Measurements from ENCODE around the gene TM9SF3. TPM values are rescaled to one million over a fixed set of nuclear protein-coding genes. Genes with fewer than 3 reads are reported as not detected.

TM9SF3 gene
- total RNA-seq, 1 donor from 2014 or later, result 130 TPM

DNA sequence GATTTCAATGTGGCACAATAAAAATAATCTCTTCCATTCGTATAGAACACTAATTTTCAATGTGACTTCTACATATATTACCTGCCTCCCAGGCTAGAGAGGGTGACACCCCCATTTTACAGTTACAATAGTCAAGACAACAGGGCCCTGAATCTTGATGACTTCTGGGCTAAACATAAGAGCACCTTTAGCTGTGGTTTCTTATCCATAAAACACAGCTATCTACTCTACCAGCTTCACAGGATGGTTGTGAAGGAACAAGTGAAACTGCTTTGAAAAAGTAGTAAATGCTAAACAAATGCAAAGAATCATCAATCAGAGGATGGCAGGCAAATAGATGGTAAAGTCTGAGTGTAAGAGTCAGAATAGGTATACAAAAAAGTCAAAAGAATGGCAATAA lies 69.5 kb downstream of the TM9SF3 start:
- DNase-seq (ENCODE audit: low spot score) (no peak), ATAC-seq (no peak)
- intact Hi-C loops (cut with DNase I), result no loop called here

DNA sequence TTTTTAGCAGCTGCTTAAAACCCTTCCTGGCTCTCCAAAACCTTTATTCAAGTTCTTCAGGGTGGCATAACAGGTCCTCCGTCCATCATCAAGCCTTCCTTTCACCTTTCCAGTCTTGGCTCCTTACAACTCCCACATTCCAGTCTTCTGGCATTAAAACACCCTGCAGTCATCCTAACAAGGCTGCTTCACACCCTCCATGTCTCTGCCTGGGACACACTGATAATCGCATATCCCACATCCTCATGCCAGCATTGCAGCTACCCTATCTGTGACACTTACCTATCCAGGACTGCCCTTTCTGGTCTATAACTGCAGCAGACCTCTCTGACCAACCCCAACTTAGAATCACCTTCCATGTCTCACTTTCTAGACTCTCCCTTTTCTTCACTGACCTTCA lies 70.5 kb downstream of the TM9SF3 start:
- intact Hi-C loops (cut with DNase I), result no loop called here
- DNase-seq (ENCODE audit: low spot score) (no peak), ATAC-seq (no peak)

DNA sequence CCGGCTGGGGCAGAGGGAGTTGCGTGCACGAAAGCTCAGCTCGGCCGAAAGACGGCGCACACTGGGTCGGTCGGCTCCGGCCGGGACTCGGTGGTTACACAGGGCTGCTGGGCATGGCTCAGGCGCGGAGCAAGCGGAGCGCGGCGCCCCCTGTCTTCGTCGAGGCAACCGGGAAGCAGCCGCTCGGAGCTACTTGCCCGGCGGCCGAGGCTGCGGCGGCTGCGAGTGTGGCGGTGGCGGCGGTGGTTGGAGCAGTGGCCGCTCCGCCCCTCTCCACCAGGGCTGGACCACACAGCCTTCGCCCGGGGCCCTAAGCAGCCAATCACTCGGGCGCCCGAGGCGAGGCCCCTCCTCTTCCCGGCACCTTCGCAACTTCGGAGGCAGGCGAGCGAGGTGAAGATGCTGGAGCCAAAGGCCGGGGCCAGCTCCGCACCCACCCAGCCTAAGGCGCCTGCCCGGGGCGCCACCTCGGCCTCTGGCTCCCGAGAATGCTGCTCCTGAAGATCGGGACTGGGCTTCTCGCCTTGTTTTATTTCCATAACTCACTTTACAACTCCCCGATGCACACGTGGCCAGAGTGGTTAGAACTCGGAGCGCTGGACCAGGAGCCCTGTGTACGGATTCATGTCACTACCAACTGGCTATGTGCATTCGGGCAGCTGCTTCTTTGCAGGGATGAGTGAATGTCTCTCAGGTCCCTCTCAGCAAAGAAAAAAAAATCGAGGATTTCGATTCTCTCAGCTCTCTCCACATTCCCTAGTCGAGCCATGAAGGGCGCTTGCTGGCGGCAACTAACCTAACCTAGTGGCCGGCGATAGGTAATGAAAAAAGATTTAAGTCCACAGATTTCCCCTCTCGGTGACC lies 72.9 kb downstream of the TM9SF3 start, which contains the start of gene TLL2:
TSS of gene TLL2 (minus strand) at position 229 of the 864 bp plus-strand sequence. CDS start 241 bp downstream, outside the sequence.
- ATAC-seq (peak; percentile 96), DNase-seq (ENCODE audit: low spot score) (peak; percentile 87)
- intact Hi-C loops (cut with DNase I), result no loop called here

DNA sequence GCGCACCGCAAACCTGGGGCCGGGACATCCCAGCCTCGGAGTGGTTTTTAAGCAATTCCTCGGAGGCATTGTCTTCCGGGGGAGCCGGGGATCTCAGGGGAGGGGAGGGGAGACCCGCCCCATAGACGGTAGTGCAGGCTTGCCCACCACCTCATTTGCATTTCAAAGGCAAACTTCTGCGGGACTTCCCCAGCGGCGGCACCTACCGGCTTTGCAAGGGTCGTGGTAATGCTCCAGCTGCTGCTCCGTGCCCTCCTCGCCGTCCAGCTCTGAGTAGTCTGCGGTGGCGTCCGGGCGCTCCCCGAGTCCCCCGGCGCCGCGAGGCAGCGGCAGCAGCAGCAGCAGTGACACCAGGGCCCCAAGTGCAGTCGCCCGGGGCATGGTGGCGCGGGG lies 73.5 kb downstream of the TM9SF3 start:
- no peak for DNase-seq (ENCODE audit: low spot score)
- intact Hi-C loops (cut with DNase I), result no loop called here
- no peak for ATAC-seq

DNA sequence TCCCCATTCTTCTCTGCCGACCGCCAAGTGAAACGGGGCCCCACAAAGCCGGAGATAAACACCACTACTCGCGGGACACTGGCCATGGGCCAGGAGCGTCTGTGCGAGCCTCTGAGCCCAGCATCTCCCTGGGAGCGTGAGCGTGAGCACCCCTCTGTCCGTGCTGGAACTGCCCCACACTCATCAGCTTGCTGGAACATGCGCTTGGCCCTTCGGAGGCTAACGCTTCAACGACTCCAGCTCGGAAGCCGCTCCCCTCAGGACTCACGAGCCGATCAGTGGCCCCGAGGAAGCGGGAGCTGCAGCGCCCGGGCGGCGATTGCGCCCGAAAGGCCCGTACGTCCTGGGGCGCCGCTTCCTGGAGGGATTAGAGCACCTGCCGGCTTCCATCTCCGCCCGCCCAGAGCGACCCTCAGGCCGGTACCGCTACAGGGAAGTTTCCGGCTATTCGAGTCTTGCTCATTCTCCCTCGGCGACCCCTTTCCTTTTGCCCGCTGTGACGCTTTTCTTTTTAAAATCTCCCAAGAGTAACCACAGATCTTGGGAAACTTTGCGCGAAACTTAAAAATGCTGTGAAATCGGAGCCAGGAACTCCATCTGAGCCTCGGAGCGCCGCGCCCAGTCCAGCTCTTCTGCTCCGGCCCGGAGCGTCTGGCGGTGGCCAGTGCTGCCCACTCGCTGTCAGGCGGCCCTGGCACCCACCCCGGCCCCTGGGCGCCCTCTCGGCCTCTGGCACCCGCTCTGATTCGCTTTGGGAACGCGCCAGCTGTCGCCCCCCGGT lies 74.1 kb downstream of the TM9SF3 start:
- no peak for DNase-seq (ENCODE audit: low spot score)
- peak; percentile 51 for ATAC-seq
- intact Hi-C loops (cut with DNase I), result no loop called here

DNA sequence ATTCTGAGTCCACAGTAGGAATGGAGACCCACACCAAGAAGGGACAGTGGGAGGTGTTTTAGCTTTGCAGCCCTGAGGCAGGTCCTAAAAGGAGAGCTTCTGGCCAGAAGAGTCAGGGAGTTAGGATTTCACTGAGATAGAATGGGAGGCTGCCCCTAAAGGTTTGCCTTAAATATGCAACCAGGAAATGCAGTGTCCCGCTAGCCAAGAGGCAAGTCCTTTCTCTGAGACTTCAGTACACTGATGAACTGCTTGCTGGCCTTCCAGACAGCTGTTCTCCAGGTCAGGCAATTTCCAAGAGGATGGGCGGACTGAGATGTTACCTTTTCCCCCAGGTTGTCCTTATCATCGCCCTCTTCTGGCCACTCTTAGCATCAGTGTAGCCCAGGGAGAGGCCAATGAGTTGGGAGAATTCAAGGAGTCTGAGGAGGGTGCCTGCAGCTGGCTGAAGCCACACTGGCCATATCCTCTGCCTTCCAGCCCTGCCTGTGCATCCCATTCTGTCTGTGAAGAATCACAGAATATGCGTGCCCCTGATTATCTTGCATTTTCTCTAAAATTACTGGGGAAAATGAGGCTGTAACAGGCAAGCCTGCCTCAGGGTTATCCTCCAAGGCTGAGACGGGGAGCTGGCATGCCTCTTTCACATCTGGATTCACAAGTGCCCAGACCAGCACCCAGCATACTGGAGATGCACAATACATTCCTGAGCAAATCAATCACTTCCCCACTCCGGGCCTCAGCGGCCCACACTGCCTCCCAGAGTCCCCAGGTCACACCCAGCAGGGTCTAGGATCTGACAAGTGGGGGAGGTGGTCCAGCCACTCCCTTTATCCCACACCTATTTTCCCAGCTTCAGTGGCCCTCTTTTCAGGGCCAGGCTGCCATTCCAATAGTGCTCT lies 75.5 kb downstream of the TM9SF3 start:
- ATAC-seq, result no peak

DNA sequence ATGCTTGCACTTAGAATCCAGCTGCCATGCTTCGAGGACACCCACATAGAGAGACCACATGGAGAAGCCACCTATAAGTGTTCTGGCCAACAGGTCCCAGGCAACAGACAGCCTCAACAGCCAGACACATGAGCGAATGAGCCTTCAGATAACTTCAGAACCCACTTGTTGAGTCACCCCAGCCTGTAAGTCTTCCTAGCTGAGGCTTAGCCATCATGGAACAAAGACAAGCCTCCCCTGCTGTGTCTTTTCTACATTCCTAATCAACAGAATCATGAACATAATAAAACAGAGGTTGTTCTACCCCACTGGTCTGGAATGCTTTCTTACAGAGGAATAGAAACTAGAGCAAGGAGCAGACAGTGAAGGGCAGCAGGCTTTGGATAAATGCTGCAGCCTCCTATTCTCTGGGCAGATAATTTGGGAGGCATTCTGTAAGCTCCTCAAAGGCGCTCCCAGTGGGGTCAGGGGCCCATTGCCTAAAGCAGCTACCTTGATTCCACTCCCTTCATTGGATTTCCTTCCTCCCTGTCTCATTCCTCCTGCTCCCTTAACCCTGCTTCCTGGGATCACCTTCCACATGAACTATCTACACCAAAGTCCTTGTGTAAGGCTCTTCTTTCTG lies 77.7 kb downstream of the TM9SF3 start:
- intact Hi-C loops (cut with DNase I), result no loop called here
- ATAC-seq (no peak), DNase-seq (ENCODE audit: low spot score) (no peak)

More for the DNA sequence above, 75.5 kb downstream of the TM9SF3 start:
- intact Hi-C loops (cut with DNase I), result no loop called here
- DNase-seq (ENCODE audit: low spot score), result no peak

DNA sequence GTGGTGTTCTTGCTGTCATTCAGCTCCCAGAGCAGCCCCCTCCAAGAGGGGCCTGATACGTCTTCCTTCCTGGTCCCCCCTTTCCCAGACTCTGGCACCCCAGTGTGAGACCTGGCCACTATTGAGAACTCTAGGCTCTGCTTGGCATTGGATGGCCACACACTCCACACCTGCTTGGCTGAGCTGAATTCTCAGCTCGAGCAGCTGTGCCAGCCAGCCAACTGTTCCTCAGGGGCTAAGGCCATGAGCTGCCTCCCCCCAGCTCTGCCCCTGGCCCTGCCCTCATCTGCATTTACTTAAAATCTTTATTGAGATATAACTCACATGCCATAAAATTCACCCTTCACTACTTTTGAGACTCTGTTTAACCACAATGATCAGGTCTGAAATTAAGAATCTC lies 79.8 kb downstream of the TM9SF3 start:
- DNase-seq (ENCODE audit: low spot score), result no peak
- intact Hi-C loops (cut with DNase I), result no loop called here
- ATAC-seq, result no peak

DNA sequence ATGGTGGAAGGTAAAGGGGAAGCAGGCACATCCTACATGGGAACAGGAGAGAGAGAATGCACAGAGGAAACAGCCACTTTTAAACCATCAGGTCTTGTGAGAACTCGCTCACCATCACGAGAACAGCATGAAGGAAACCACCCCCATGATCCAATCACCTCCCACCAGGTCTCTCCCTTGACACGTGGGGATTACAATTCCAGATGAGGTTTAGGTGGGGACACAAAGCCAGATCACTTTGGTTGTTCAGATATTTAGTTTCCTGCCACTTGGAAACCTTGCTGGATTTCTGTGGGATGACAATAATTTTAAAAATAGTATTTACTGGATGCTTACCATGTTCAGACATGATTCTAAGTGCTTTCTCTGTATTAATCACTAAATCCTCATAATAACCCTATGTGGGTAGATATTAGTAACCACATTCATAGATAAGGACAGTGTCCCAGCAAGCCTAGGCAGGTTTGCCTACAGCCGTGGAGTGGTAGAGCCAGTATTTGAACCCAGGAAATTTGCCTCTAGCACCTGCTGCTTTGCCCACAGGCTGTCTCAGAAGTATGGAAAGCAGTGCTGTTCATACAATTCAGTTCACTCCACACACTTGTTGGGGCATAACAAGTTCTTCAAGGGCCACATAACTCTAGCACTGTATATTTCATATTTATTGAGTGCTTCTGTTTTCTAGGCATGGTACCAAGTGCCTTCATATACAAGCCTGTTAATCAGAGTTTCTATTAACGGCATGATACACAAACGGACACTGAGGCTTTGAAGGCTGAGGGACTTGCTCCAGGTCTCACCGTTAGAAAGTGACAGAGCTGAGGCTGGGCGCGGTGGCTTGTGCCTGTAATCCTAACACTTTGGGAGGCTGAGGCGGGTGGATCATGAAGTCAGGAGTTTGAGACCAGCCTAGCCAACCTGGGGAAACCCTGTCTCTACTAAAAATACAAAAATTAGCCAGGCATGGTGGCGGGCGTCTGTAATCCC lies 81.4 kb downstream of the TM9SF3 start:
- ATAC-seq (no peak), DNase-seq (ENCODE audit: low spot score) (no peak)
- intact Hi-C loops (cut with DNase I), result no loop called here

DNA sequence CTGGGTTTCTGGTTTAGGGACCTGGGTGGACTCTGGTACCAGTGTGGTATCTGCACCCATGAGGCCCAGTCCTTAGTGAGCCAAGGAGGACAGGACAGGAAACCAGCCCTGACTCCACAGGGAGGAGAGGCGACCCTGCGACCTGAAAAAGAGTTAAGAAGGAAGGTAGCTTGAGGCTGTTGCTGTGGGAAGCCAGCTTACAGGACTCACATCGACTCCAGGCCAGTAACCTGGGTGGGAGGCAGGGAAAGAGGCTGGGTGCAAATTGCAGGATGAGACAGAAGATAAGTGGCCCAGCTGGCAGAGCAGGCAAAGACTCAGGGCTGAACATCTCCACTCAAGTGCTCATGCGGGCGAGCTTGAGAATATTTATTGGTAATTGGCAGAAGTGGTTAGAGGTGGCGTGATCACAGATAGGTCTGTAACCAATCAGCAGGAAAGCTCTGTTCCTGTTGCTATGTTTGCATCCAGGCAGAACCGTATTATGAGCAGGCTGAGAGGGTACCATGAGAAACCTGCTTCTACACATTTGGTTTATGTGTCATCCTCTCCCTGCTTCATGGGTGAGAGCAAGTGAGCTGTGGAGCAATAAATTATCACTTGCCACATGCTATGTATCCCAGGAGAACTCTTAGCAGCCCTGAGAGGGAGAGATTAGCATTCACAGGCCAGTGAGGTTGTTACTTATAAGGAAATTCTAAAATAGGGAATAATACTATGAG lies 84.1 kb downstream of the TM9SF3 start:
- intact Hi-C loops (cut with DNase I), result no loop called here
- ATAC-seq, result no peak
- no peak for DNase-seq (ENCODE audit: low spot score)

DNA sequence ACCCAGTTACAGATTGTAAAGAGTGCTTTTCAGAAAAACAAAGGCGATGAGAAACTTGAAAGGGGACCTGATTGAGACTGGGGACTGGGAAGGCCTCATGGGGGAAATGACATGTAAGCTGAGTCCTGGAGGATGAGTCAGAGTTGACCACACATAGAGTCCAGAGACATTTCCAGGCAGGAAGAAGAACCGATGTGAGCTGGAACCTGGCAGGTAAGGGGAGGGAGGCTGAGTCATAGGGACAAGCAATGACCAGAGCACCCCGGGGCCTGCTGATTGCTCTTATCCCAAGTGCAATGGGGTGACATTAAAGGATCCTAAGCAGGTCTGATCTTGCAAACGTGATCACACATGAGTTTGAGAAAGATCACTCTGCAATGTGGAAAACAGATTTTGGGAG lies 84.8 kb downstream of the TM9SF3 start:
- intact Hi-C loops (cut with DNase I), result no loop called here
- DNase-seq (ENCODE audit: low spot score) (no peak), ATAC-seq (no peak)

DNA sequence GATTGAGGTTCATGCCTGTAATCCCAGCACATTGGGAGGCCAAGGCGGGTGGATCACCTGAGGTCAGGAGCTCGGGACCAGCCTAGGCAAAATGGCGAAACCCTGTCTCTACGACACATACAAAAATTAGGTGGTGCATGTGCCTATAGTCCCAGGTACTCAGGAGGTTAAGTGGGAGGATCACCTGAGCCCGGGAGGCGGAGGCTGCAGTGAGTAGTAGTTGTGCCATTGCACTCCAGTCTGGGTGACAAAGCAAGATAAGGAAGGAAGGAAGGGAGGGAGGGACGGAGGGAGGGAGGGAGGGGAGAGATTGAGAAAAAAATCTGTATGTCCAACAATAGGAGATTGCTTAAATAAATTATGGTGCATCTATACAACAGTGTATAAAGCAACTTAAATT lies 86.3 kb downstream of the TM9SF3 start:
- intact Hi-C loops (cut with DNase I), result no loop called here
- DNase-seq (ENCODE audit: low spot score) (no peak), ATAC-seq (no peak)

DNA sequence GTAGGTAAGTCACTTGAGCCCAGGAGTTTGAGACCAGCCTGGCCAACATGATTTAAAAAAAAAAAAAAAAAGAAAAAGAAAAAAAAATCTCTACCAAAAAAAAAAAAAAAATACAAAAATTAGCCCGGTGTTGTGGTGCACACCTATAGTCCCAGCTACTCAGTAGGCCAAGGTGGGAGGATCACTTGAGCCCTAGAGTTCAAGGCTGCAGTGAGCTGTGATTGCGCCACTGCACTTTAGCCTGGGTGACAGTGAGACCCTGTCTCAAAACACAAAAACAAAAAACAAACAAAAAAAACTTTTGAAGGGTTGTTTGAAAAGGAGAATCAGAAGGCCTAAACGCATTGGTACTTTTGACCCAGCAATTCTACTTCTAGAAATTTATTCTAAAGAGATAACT lies 86.8 kb downstream of the TM9SF3 start:
- DNase-seq (ENCODE audit: low spot score), result no peak
- intact Hi-C loops (cut with DNase I), result no loop called here
- ATAC-seq, result no peak

DNA sequence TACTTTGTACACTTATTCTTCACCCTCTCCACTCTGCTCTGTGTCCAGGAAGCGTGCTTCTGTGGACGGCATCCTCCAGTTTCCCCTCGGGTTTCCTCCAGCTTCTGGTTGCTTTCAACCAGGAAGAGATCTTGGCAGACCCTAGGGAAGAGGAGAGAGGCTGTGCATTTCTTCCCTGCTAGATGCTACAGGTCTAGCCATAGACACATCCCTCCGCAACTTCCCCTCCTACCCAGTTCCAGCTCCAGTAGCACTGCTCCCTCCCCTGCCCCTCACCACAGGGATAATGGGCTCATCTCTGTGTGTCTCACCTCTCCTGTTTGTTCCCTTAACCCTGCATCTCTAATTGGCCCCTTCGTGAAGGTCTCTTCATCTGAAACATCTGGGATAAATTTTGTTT lies 89.4 kb downstream of the TM9SF3 start:
- ATAC-seq (no peak), DNase-seq (ENCODE audit: low spot score) (no peak)
- intact Hi-C loops (cut with DNase I), result no loop called here

DNA sequence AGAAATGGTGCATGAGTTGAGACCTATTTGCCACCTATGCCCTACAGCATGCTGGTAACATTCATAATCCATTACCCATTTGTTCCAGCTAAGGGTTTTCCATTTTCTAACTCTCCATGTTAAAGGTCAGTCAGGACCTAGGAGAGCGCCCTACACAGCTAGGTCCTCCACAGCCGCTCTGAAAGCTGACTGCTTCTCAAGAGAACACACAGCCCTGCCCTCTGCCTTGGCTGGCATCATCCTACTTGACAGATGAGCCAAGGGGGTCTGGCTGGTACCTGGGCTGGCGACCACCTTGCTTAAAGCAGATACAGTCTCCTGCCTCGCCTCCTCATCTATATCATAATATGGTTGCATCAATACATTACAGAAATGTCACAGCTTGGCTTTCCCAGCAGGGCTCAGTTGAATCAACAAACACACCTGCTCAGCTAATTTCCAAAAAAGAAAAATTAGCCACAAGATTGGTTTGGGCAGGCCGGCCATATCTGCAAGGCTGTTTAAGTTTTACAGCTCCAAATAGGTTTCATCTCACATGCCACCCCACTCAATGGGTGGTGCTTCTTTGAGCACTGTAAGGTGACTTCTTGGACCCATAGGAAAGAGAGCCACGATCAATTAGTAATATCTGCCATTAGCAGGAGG lies 90.4 kb downstream of the TM9SF3 start:
- ATAC-seq (no peak), DNase-seq (ENCODE audit: low spot score) (no peak)
- intact Hi-C loops (cut with DNase I), result no loop called here

DNA sequence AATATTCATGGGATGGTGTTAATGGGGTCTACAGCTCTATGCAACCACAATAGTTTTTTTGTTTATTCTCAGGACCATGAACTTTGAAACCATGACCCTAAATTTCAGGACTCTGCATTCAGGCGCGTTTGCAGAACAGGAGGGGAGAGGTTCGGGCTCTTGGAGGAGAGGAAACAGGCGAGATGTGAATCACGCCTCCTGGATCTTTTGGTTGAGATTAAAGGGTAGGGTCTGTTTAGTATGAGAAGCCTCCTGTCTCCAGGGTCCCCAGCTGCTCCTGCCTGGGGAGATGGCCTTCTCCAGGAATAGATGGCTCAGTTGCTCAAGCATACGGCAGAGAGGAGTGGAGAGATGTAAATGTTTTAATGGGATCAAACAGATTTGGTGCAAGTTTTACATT lies 91.3 kb downstream of the TM9SF3 start:
- no peak for ATAC-seq
- intact Hi-C loops (cut with DNase I), result no loop called here
- DNase-seq (ENCODE audit: low spot score), result no peak

DNA sequence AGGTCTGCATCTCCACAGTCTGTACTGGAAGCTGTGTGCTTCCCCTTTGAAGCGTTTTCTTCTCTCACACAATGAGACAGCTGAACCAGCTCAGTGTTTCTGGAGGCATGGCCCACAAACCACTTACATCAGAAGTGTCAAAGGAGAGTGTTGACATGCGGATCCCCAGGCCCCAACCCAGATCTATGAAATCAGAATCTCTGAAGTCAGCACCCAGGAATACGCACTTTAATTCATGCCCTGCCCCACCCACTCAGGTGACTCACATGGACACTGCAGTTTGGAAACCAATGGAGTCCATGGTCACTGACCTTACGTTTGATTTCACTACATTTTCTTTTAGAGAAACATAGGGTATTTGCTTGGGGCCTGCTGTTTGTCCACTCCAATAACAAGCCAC lies 92.1 kb downstream of the TM9SF3 start:
- DNase-seq (ENCODE audit: low spot score) (no peak), ATAC-seq (no peak)

More for the DNA sequence above, 92.1 kb downstream of the TM9SF3 start:
- intact Hi-C loops (cut with DNase I), result no loop called here

All from sciatic nerve (tissue), 2 donors.